Smooth muscle cell (in vitro differentiated cells): ENCODE measurements around the gene GNAI3. TPM values are rescaled to one million over a fixed set of nuclear protein-coding genes. Genes with fewer than 3 reads are reported as not detected.

ENCODE experiments used
- DNase-seq: peaks from one replicate; lab custom pipeline; 2025; ENCODE audit not compliant: unreplicated experiment; lab: John Stamatoyannopoulos, UW
- H2AFZ ChIP-seq: fragments of 200-600 bp; sonication (generic); 2 replicates; pipeline ENCODE4 v1.6.0; 2016; ENCODE audit warnings: antibody characterized with exemption, low read depth, mild to moderate bottlenecking
- H3F3A ChIP-seq: fragments of 200-600 bp; sonication (generic); 2 replicates; pipeline ENCODE4 v1.6.0; 2017; ENCODE audit warnings: antibody characterized with exemption, low read depth
- H3K27ac ChIP-seq: fragments of 200-600 bp; sonication (generic); 2 replicates; pipeline ENCODE4 v1.5.1; 2016; ENCODE audit warnings: low read depth, mild to moderate bottlenecking
- H3K27me3 ChIP-seq: fragments of 200-600 bp; sonication (generic); 2 replicates; pipeline ENCODE4 v1.6.1; 2016; ENCODE audit warnings: low read depth, mild to moderate bottlenecking
- H3K36me3 ChIP-seq: fragments of 200-600 bp; sonication (generic); 2 replicates; pipeline ENCODE4 v1.5.1; 2016; ENCODE audit warnings: low read depth
- H3K4me1 ChIP-seq: fragments of 200-600 bp; sonication (generic); 2 replicates; pipeline ENCODE4 v1.5.1; 2016; ENCODE audit warnings: low read depth
- H3K4me2 ChIP-seq: fragments of 200-600 bp; sonication (generic); 2 replicates; pipeline ENCODE4 v1.6.0; 2016; ENCODE audit warnings: mild to moderate bottlenecking
- H3K4me3 ChIP-seq: fragments of 200-600 bp; sonication (generic); 2 replicates; pipeline ENCODE4 v1.5.1; 2016; ENCODE audit warnings: mild to moderate bottlenecking
- H3K79me2 ChIP-seq: fragments of 200-600 bp; sonication (generic); 2 replicates; pipeline ENCODE4 v1.6.0; 2016; ENCODE audit warnings: low read depth, mild to moderate bottlenecking
- H3K9ac ChIP-seq: fragments of 200-600 bp; sonication (generic); 2 replicates; pipeline ENCODE4 v1.6.0; 2016; ENCODE audit warnings: low read depth
- H3K9me3 ChIP-seq: fragments of 200-600 bp; sonication (generic); replicated peaks from 2 replicates; pipeline ENCODE4 v1.5.1; 2016; ENCODE audit warnings: low read depth
- H4K20me1 ChIP-seq: fragments of 200-600 bp; sonication (generic); 2 replicates; pipeline ENCODE4 v1.6.0; 2016; ENCODE audit warnings: low read depth
- CTCF ChIP-seq: fragments of 200-600 bp; sonication (generic); IDR thresholded peaks from 2 replicates; pipeline ENCODE4 v1.5.1; 2017; ENCODE audit warnings: borderline replicate concordance, mild to moderate bottlenecking, antibody characterized with exemption; ENCODE audit not compliant: insufficient read depth, poor library complexity, severe bottlenecking
- WGBS: methylation state at CpG from one replicate; pipeline ENCODE4 v1.1.7; 2016; ENCODE audit warnings: low lambda C conversion rate; 5-methylcytosine and 5-hydroxymethylcytosine counted together
- polyA plus RNA-seq: library from polyadenylated mRNA; unstranded; fragments of >200 nt; fragmentation: Nextera tagmentation; extraction: Ambion mirVana; gene quantifications from 2 replicates; pipeline ENCODE4 v1.2.1, GENCODE V29; 2016
- total RNA-seq: library from RNA; depleted of rRNA; stranded (reverse); fragments of >200 nt; gene quantifications from 2 replicates; pipeline ENCODE4 v1.2.3, GENCODE V29; 2014

GNAI3 gene
- total and polyA plus RNA-seq, 2 experiments from 2014 or later, result 11.4 to 15.4 TPM

- H3F3A ChIP-seq, result peaks cover 7% of the 10 kb centered on the region
- H3K4me1 ChIP-seq, result peaks cover 17% of the 10 kb centered on the region
- H3K79me2 ChIP-seq, result peaks cover 15% of the 10 kb centered on the region
- no peaks in the 10 kb centered on the region for H3K9me3 ChIP-seq
- peaks cover 4% of the 10 kb centered on the region for H4K20me1 ChIP-seq
- no peak for TF ChIP-seq CTCF
- H3K27ac ChIP-seq, result peak overlapping the region; percentile 95
- H3K4me2 ChIP-seq, result no peak overlapping the region
- H3K4me3 ChIP-seq, result no peak overlapping the region
- no peak for DNase-seq
- no peaks in the 10 kb centered on the region for H3K36me3 ChIP-seq
- H3K9ac ChIP-seq, result no peak overlapping the region
- no peaks in the 10 kb centered on the region for H3K27me3 ChIP-seq
- 88% methylated on average over 3 of the region's 3 CpGs for WGBS
- no peak overlapping the region for H2AFZ ChIP-seq
These were observed 68.0 kb downstream of the GNAI3 start for GRCh38 chr1:109616391-109616790.

- peaks cover 17% of the 10 kb centered on the region for H3K4me1 ChIP-seq
- H3K4me3 ChIP-seq, result no peak overlapping the region
- no peak overlapping the region for H3K9ac ChIP-seq
- H4K20me1 ChIP-seq, result peaks cover 14% of the 10 kb centered on the region
- H3K27ac ChIP-seq, result peak overlapping the region; percentile 95
- WGBS, result 6% methylated on average over 3 of the region's 3 CpGs
- H3K79me2 ChIP-seq, result peaks cover 24% of the 10 kb centered on the region
- no peak overlapping the region for H2AFZ ChIP-seq
- no peak for TF ChIP-seq CTCF
- peak overlapping the region; percentile 34 for H3K4me2 ChIP-seq
- H3K27me3 ChIP-seq, result no peaks in the 10 kb centered on the region
- no peak for DNase-seq
- H3K36me3 ChIP-seq, result no peaks in the 10 kb centered on the region
- peaks cover 7% of the 10 kb centered on the region for H3F3A ChIP-seq
- H3K9me3 ChIP-seq, result no peaks in the 10 kb centered on the region
These were observed 68.9 kb downstream of the GNAI3 start for GRCh38 chr1:109617291-109617801.

GRCh38 chr1:109618661-109619575 lies 70.5 kb downstream of the GNAI3 start:
- WGBS, result 48% methylated on average over 9 of the region's 9 CpGs
- H2AFZ ChIP-seq, result no peak overlapping the region
- H3K4me3 ChIP-seq, result peak overlapping the region; percentile 83
- no peaks in the 10 kb centered on the region for H3K27me3 ChIP-seq
- H3K27ac ChIP-seq, result peak overlapping the region; percentile 95
- peaks cover 17% of the 10 kb centered on the region for H3K4me1 ChIP-seq
- TF ChIP-seq CTCF, result no peak
- H3K9ac ChIP-seq, result peak overlapping the region; percentile 96
- H3K4me2 ChIP-seq, result peak overlapping the region; percentile 96
- H3F3A ChIP-seq, result peaks cover 7% of the 10 kb centered on the region
- no peak for DNase-seq
- H3K79me2 ChIP-seq, result peaks cover 40% of the 10 kb centered on the region
- H3K36me3 ChIP-seq, result no peaks in the 10 kb centered on the region
- no peaks in the 10 kb centered on the region for H3K9me3 ChIP-seq
- H4K20me1 ChIP-seq, result peaks cover 30% of the 10 kb centered on the region
